NCI-H226 (cell line): ENCODE data around the gene TBX18.

Source experiments
- DNase-seq: peaks from one replicate; pipeline ENCODE4 v3.0.0-alpha.2; 2015

Gene TBX18

GRCh38 chr6:84743616-84744015 lies 20.8 kb downstream of the TBX18 start:
- no peak for DNase-seq

- DNase-seq = no peak
Measured at GRCh38 chr6:84740385-84740784, 24.0 kb downstream of the TBX18 start.

- DNase-seq = peak; percentile 74
Measured at GRCh38 chr6:84739866-84740208, 24.6 kb downstream of the TBX18 start.

GRCh38 chr6:84738996-84739865 lies 25.2 kb downstream of the TBX18 start:
- DNase-seq = peak; percentile 78

DNA sequence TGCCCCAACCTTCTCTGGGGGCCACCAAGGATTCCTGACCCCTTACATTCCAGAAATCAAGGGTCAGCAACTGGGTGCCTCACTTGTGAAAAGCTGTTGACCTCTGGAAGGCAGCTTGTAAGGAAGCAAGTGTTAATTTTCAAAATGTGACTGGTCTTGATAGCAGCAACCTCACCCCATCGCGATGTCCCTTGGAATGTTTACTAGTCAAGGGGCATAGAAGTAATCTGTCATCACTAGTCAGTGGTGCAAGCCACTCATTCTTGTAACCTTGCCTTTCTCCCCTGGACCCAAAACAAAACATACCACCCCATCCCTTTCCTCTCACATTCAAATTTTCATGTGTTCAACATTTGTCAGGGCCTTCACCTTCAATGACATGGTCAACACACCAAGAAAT lies 30.5 kb downstream of the TBX18 start:
- no peak for DNase-seq

DNA sequence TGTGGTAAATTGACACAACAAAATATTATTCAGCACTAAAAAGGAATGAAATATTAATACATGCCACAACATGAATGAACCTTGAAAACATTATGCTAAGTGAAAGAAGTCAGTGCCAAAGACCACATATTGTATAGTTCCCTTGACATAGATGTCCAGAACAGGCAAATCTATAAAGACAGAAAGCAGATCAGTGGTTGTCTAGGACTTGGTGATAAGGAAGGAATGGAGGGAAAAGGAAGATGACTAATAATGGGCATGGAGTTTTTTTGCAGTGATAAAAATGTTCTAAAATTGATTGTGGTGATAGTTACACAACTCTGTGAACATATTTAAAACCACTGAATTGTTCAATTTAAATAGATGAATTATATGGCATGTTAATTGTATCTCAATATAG lies 32.5 kb downstream of the TBX18 start:
- DNase-seq = peak; percentile 56

DNA sequence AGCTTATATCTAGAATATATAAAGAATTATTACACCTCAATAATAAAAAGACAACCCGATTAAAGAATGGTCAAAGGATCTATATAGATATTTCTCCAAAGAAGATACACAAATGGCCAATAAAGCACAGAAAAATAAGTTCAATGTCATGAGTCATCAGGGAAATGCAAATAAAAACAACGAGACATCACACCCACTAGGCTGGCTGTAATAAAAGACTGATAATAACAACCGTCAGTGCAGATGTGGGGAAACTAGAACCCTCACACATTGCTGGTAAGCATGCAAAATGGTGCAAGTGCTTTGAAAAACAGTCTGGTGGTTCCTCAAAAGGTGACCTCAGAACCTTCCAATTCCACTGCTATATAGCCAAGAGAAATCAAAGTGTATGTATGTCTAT lies 33.0 kb downstream of the TBX18 start:
- no peak for DNase-seq

- DNase-seq = peak; percentile 33
Measured at GRCh38 chr6:84728602-84729001, 35.8 kb downstream of the TBX18 start.

- no peak for DNase-seq
Measured at GRCh38 chr6:84719152-84719551, 45.2 kb downstream of the TBX18 start.

- DNase-seq = no peak
Measured at GRCh38 chr6:84718038-84718955, 46.1 kb downstream of the TBX18 start.

DNA sequence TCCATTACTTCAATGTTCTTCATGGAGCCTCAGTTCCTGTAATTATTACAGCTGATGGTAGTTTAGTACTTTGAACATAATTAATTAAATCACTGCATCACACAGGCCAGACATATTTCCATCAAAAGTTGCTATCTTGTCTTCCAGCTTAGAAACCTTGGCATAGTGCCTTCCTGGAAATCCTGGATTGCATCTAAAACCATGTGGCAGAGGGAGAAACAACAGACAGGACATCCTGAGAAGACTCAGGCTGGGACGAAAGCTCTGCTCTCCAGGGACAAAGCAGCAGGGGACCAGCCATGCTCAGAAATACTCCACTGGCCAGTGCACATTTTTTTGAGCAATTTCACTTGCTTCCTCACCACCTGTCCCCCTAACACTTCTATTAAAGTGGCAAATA lies 55.3 kb downstream of the TBX18 start:
- DNase-seq = no peak

GRCh38 chr6:84707171-84707570 lies 57.2 kb downstream of the TBX18 start:
- no peak for DNase-seq

DNA sequence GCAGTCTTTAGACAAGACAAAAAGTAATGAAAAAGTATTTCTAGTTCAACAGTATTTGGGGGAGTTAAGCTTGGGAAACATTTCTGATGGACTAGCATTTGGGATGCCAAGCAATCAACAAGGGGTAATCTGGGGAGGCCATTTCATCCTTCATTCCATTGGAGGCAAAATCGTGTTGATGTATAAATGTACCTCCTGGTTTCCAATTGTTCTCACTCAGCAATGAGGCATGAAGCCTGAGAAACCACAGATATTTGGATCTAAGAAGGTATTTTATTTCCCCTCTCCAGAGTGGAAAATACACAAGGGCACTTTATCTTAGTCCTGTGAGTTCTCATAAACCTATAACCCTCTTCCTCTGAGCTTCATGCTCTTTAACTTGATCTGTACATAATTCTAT lies 68.2 kb downstream of the TBX18 start:
- DNase-seq = no peak

GRCh38 chr6:84691978-84692623 lies 72.3 kb downstream of the TBX18 start:
- DNase-seq = no peak

- DNase-seq = peak; percentile 20
Measured at GRCh38 chr6:84688141-84688873, 76.1 kb downstream of the TBX18 start.

DNA sequence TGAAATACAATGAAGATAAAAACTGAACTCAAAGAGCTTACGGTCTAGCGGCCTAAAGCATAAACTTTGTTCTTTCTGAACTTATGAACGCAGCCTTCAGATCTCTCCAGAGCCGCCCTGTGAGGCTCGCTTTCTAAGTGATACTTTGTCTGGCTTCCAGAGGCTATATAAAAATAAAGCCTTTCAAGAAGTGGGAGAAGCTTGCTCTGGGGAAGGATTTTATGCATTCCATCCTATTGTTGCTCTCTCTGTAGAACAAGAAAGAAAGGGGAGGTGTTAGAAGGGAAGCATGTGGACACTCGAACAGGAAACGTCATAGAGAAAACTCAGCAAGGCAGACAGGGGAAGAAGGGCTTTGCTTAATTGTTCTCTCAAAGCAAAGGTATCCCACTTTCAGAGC lies 77.0 kb downstream of the TBX18 start:
- no peak for DNase-seq

- DNase-seq = no peak
Measured at GRCh38 chr6:84685983-84686584, 78.3 kb downstream of the TBX18 start.

- DNase-seq = no peak
Measured at GRCh38 chr6:84681693-84682326, 82.6 kb downstream of the TBX18 start.

GRCh38 chr6:84675651-84676050 lies 88.7 kb downstream of the TBX18 start:
- DNase-seq = no peak

DNA sequence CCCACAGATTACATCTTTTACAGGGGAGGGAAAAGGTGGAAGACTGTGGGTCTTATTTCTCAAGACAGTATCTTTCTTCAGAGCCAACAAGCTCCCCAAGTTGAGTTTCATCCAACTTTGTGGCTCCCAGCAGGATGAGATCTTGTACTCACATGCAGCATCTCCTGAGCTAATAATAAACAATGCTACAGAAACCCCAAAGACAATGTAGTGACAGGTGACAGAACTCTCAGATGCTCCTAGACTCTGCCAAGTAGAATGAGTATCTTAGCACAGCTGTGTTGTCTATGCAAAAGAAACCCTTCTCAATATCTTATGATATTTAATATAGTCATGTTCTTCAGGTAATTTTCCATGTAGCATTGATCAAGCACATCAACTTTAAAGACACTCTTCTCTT lies 90.0 kb downstream of the TBX18 start:
- DNase-seq = no peak

GRCh38 chr6:84671183-84671582 lies 93.2 kb downstream of the TBX18 start:
- DNase-seq = no peak

DNA sequence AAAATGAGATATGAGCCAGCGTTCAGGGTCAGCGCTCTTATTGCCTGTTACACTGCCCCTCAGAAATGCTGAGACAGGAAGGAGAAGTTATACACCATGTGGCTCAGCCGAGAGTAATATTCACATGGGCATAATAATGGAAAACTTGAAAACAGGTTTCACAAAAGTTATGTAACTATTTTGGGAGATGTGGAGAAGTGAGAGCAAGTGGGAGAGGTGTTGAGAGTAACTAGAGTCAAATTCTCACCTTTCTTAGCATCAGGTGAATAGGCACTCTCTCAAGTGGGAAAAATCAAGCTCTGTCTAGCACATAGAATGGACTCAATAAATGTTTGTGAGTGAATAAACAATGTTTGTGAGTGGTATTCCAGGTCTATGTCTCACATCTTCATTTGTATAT lies 94.5 kb downstream of the TBX18 start:
- no peak for DNase-seq
